CD4-positive, alpha-beta memory T cell (primary cell): ENCODE data around the gene CHST5. TPM values are rescaled to one million over a fixed set of nuclear protein-coding genes. Genes with fewer than 3 reads are reported as not detected.
"Not testable (repeated sequence)": the region's sequence is repeated elsewhere in the genome, so short reads cannot be mapped to it uniquely, and the experiment has no call there.

Experiments
- CTCF ChIA-PET: fragments of 350-600 bp; sonication (Branson Sonifier 250); formaldehyde crosslinking; loops from one replicate; lab custom pipeline; 2021; ENCODE audit warnings: inconsistent platforms; ENCODE audit not compliant: partially characterized antibody; lab: Charles Lee
- POLR2A ChIA-PET: fragments of 350-600 bp; sonication (Branson Sonifier 250); formaldehyde crosslinking; loops from one replicate; lab custom pipeline; 2021; ENCODE audit not compliant: partially characterized antibody; lab: Charles Lee
- DNase-seq, 5 donors: peaks; one replicate each; pipeline versions ENCODE4 v3.0.0 to v3.0.0-alpha.2; 2020 to 2022; ENCODE audit warnings: mixed read lengths in 1 of 5
- H3K27ac ChIP-seq: one replicate; pipeline ENCODE4 v1.7.0; 2013; ENCODE audit warnings: low read depth, low read length
- H3K27me3 ChIP-seq: 2 replicates; pipeline ENCODE4 v1.7.0; 2013; ENCODE audit warnings: mild to moderate bottlenecking, low read length, moderate library complexity; ENCODE audit not compliant: insufficient read depth
- H3K36me3 ChIP-seq: 2 replicates; pipeline ENCODE4 v1.7.0; 2013; ENCODE audit warnings: mild to moderate bottlenecking, low read length, moderate library complexity; ENCODE audit not compliant: insufficient read depth
- H3K4me1 ChIP-seq: 2 replicates; pipeline ENCODE4 v1.7.0; 2013; ENCODE audit warnings: mild to moderate bottlenecking, low read length, moderate library complexity; ENCODE audit not compliant: insufficient read depth
- H3K4me3 ChIP-seq, 2 donors: one replicate each; pipeline ENCODE4 v1.7.0; 2013; ENCODE audit warnings: low read length in 2 of 2, mild to moderate bottlenecking in 1 of 2
- H3K9me3 ChIP-seq, 2 donors: one replicate each; pipeline ENCODE4 v1.7.0; 2013; ENCODE audit warnings: low read length in 2 of 2, control low read depth in 1 of 2; ENCODE audit not compliant: control insufficient read depth in 1 of 2
- H3K27ac Mint-ChIP-seq, 7 donors: one replicate each; pipeline ENCODE4 v1.8.0; 2020 to 2021; ENCODE audit warnings: mixed read lengths in 7 of 7, mild to moderate bottlenecking in 6 of 7, inconsistent platforms in 3 of 7, moderate library complexity in 3 of 7
- H3K27me3 Mint-ChIP-seq, 2 donors: one replicate each; pipeline ENCODE4 v1.8.0; 2020 to 2021; ENCODE audit warnings: mixed read lengths in 2 of 2
- H3K36me3 Mint-ChIP-seq, 2 donors: one replicate each; pipeline ENCODE4 v1.8.0; 2020 to 2021; ENCODE audit warnings: mixed read lengths in 2 of 2, inconsistent platforms in 1 of 2, mild to moderate bottlenecking in 1 of 2
- H3K4me1 Mint-ChIP-seq, 4 donors: one replicate each; pipeline ENCODE4 v1.8.0; 2020 to 2021; ENCODE audit warnings: mixed read lengths in 4 of 4, mild to moderate bottlenecking in 1 of 4
- H3K4me3 Mint-ChIP-seq, 8 donors: one replicate each; pipeline ENCODE4 v1.8.0; 2020 to 2021; ENCODE audit warnings: mixed read lengths in 8 of 8, mild to moderate bottlenecking in 7 of 8, moderate library complexity in 6 of 8, inconsistent platforms in 3 of 8
- H3K9me3 Mint-ChIP-seq, 8 donors: one replicate each; pipeline ENCODE4 v1.8.0; 2020 to 2021; ENCODE audit warnings: mixed read lengths in 8 of 8, mild to moderate bottlenecking in 5 of 8, inconsistent platforms in 3 of 8, moderate library complexity in 1 of 8
- intact Hi-C: fragments of 100-400 bp; cut with micrococcal nuclease; formaldehyde crosslinking; loops from one replicate; pipeline ENCODE4 v1.15.1; 2023
- polyA plus RNA-seq, 2 donors: library from polyadenylated mRNA; unstranded; fragments of 300-500 nt; fragmentation: Illumina TruSeq; gene quantifications; one replicate each; pipeline ENCODE4 v1.2.3, GENCODE V29; 2021
- total RNA-seq, 2 experiments: library from RNA; stranded (reverse); gene quantifications; one replicate each; pipeline ENCODE4 v1.2.3, GENCODE V29; 2021

Gene CHST5
- total and polyA plus RNA-seq, 4 experiments from 2014 or later = not detected

DNA sequence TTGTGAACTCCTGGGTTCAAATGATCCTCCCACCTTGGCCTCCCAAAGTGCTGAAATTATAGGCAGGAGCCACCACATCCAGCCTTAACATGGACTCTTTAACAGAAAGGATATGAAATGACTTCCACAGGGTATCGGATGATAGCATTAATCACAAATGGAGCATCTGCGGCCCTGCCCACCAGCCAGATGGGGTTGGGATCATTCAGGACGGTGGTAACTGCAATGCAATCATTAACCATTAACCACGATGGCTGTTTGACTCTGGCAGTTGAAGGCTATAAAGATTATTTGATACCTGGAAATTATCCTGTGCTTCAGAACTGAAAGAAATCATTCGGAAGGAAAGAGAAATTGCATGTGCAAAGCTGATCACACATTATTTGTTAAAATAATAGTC, 5.3 kb upstream of the CHST5 start:
- H3K27ac Mint-ChIP-seq = no peak overlapping the region
- no peaks in the 10 kb centered on the region for H3K9me3 ChIP-seq
- ChIA-PET POLR2A (interaction anchor here (1.1 kb wide), 1 partner anchor 107 kb away, joined by 3 read pairs; no protein-coding TSS in a partner anchor), CTCF (no interaction called here)
- peaks cover 0 to 2% (median 0%) of the 10 kb centered on the region in 4 donors for H3K4me1 Mint-ChIP-seq
- H3K36me3 ChIP-seq = no peaks in the 10 kb centered on the region
- no peak overlapping the region for H3K27ac ChIP-seq
- DNase-seq = no peak
- H3K27me3 Mint-ChIP-seq = no peaks in the 10 kb centered on the region
- H3K4me3 ChIP-seq = no peak overlapping the region
- H3K9me3 Mint-ChIP-seq = no peaks in the 10 kb centered on the region
- peaks cover 0 to 7% of the 10 kb centered on the region in 2 donors for H3K36me3 Mint-ChIP-seq
- intact Hi-C loops = no loop called here
- H3K27me3 ChIP-seq = no peaks in the 10 kb centered on the region
- no peak overlapping the region for H3K4me3 Mint-ChIP-seq
- no peaks in the 10 kb centered on the region for H3K4me1 ChIP-seq

DNA sequence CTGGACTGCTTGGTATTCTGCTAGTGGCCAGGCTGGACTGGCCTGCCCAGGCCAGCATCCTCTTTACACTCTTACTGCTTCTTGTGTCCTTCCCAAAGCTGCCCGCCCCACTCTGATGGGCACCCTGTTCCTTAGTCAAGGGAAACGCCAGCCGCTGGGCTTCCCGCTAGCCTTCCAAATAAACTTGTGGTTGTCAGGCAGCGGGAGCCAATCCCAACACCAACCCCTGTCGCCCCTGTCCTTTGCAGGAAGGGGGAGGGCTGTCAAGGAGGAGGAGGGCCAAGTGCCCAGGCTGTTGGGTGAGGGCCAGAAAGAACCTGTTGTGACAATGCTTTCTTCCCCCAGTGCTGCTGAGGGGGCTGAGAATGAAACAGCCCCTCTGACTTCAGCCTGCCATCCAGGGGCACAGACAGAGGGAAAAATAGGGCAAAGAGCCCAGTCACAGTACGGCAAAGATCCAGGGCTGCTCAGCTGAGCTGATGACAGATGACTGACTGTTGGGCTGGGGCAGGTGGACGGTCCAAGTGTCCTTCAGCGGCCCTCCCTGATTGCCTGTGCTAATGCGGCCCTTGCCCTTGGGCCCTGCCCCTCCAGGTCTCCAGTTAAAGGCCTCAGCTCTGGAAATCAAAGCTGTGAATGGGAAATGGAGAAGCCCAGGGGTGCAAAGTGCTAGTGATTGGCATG, 3.1 kb upstream of the CHST5 start:
- H3K27ac Mint-ChIP-seq, DNase-seq, H3K27me3 Mint-ChIP-seq, H3K9me3 ChIP-seq, intact Hi-C loops, H3K27me3 ChIP-seq, POLR2A ChIA-PET, H3K36me3 ChIP-seq, H3K4me1 ChIP-seq, H3K27ac ChIP-seq, H3K36me3 Mint-ChIP-seq, H3K4me1 Mint-ChIP-seq, H3K4me3 Mint-ChIP-seq, H3K4me3 ChIP-seq, H3K9me3 Mint-ChIP-seq: not testable (repeated sequence)
- CTCF ChIA-PET = interaction anchor here (0.5 kb wide), 1 partner anchor 19 kb away, joined by 3 read pairs; no protein-coding TSS in a partner anchor

DNA sequence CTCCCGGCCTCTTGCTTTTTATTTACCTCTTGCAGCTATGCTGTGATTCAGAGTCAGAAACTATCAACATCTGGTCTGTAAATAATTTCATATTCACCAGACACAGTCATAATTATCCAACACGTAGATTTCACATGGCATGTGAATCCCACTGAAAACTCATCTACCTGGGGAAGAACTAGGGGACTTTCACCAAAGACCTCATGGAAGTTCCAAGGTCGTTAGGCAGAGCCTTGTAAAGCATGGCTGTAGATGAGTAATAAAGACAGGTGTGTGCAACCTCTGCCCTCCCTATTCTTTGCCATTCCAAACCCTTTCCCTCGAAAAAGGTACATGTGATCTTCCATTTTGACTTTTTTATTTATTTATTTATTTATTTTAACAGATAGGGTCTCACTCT, 1.9 kb upstream of the CHST5 start:
- ChIA-PET CTCF (no interaction called here), POLR2A (no interaction called here)
- DNase-seq = no peak
- H3K9me3 ChIP-seq = no peaks in the 10 kb centered on the region
- no peak overlapping the region for H3K4me3 ChIP-seq
- Mint-ChIP-seq H3K4me1 (peaks cover 0 to 2% (median 0%) of the 10 kb centered on the region in 4 donors), H3K9me3 (no peaks in the 10 kb centered on the region), H3K4me3 (no peak overlapping the region), H3K36me3 (no peaks in the 10 kb centered on the region), H3K27ac (no peak overlapping the region), H3K27me3 (no peaks in the 10 kb centered on the region)
- H3K36me3 ChIP-seq = no peaks in the 10 kb centered on the region
- no peaks in the 10 kb centered on the region for H3K4me1 ChIP-seq
- intact Hi-C loops = no loop called here
- H3K27me3 ChIP-seq = no peaks in the 10 kb centered on the region
- no peak overlapping the region for H3K27ac ChIP-seq

DNA sequence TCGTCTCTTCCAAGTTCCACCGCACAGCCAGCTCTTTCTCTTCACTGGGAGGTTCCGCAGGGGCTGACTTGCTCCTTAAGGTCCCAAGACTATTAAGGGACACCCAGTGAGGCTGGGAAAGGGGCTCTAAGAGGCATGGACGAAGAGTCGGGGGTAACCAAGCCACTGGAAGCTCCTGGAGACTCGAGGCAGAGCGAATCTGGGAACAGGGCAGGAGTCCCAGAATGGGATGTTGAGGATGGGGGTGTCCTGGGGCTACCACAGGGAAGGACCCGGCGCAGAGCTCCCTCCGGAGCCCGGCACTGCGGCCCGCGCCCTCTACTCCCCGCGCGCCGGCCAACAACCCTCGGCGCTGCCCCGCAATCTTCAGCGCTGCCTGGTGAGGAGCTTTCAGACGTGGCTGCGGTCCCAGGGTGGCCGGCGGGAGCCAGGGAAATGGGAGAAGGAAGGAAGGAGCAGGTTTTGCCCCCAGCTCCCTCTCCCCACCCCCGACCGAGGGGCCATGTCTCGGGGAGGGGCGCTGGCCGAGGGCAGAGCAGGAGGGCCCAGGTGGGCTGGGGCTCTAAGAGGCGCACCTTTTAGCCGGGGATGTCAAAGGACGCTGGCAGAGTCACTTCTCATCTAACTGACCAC, 581 bp downstream of the CHST5 start:
- Histone ChIP-seq H3K27me3 (no peaks in the 10 kb centered on the region), H3K9me3 (no peaks in the 10 kb centered on the region), H3K4me3 (no peak overlapping the region), H3K4me1 (no peaks in the 10 kb centered on the region), H3K36me3 (no peaks in the 10 kb centered on the region), H3K27ac (no peak overlapping the region)
- no peak for DNase-seq
- Mint-ChIP-seq H3K4me3 (no peak overlapping the region), H3K27me3 (no peaks in the 10 kb centered on the region), H3K27ac (no peak overlapping the region), H3K36me3 (no peaks in the 10 kb centered on the region), H3K9me3 (no peaks in the 10 kb centered on the region), H3K4me1 (peaks cover 0 to under 1% (median 0%) of the 10 kb centered on the region in 4 donors)
- intact Hi-C loops = no loop called here
- POLR2A ChIA-PET = no interaction called here
- CTCF ChIA-PET = no interaction called here

DNA sequence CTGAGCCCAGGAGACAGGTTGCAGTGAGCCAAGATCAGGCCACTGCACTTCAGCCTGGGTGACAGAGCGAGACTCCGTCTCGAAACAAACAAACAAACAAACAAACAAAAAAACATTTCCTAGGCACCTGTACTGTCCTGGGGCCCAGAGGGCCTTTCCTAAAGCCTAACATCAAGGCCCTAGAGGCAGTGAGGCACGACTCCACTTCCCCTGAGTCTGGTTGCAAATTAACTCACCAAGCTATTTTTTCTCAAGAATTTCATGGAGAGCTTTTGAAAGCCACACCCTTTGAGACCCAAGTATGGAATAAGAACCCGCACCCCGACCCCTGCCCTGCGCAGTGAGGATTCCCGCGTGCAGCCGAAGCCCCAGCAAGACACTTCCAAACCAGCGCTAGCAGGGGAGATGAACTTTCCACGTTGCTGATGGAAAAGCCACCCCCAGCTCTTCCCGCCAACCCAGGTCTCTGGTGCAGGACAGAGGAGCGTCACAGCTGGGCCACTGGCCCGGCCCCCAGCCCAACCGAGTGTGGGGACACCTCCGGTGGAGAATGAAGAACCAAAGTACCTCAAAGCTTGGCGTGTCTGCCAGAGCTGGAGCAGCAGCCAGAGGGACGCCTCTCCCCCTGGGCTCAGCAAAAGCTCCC, 1.2 kb downstream of the CHST5 start:
- Mint-ChIP-seq H3K9me3 (no peaks in the 10 kb centered on the region), H3K36me3 (no peaks in the 10 kb centered on the region), H3K27me3 (no peaks in the 10 kb centered on the region), H3K27ac (no peak overlapping the region), H3K4me1 (no peaks in the 10 kb centered on the region), H3K4me3 (no peak overlapping the region)
- Histone ChIP-seq H3K27me3 (no peaks in the 10 kb centered on the region), H3K4me3 (no peak overlapping the region), H3K36me3 (no peaks in the 10 kb centered on the region), H3K27ac (no peak overlapping the region), H3K9me3 (no peaks in the 10 kb centered on the region), H3K4me1 (no peaks in the 10 kb centered on the region)
- intact Hi-C loops = no loop called here
- DNase-seq = no peak
- ChIA-PET POLR2A (no interaction called here), CTCF (interaction anchor here (0.6 kb wide), 1 partner anchor 1645 kb away, joined by 3 read pairs; no protein-coding TSS in a partner anchor)

DNA sequence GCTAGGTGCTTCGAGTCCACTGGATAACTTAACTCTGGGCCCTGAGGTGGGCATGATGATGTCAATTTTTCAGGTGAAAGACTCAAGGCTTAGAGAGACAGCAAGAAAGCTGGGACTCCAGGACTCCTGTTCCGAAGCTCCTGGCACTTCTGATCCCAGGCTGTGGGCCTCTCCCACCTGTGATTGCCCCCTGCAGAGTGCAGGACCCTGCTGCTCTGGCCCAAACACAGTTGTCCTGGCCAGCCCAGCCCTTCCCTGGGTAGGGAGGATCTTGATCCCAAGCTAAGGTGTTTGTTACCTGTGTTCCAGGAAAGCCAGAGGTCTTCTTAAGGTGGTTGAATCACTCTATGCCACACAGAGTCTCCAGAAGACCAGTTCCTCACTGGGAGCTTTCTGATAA, 3.1 kb downstream of the CHST5 start:
- Histone ChIP-seq H3K36me3 (no peaks in the 10 kb centered on the region), H3K27ac (no peak overlapping the region), H3K9me3 (no peaks in the 10 kb centered on the region), H3K27me3 (no peaks in the 10 kb centered on the region), H3K4me1 (no peaks in the 10 kb centered on the region), H3K4me3 (no peak overlapping the region)
- no peaks in the 10 kb centered on the region for H3K36me3 Mint-ChIP-seq
- intact Hi-C loops = no loop called here
- no peak overlapping the region for H3K4me3 Mint-ChIP-seq
- no peak overlapping the region for H3K27ac Mint-ChIP-seq
- POLR2A ChIA-PET = no interaction called here
- H3K9me3 Mint-ChIP-seq = no peaks in the 10 kb centered on the region
- no peaks in the 10 kb centered on the region for H3K27me3 Mint-ChIP-seq
- DNase-seq = no peak
- CTCF ChIA-PET = no interaction called here
- no peaks in the 10 kb centered on the region for H3K4me1 Mint-ChIP-seq

DNA sequence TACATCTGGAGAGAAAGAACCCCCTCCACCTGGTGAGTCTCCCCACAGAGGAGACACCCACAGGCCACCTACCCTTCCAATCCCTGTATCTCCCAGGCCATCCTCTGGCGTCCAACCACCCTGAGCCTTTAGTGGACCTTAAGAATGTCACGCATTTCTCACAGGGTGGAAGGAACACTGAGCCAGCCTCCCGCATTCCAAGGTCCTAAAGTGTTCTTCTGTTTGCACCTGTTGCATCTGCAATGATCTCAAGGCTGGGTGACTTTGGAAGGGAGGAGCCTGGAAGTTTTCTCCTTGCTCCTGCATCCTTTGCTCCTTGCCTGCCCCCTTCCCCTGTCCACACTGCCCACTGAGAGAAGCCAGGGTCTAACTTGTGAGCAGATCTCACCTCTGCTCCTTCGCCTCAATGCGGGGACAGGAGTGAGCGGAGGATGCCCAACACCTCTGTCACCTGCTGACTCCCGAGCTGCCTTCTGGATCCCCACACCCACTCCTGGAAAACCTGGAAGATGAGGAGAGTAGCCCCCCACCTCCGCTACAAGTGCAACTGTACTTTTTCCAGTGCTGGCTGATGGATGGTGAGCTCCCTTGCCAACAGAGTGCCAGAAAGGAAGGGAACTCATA, 3.7 kb downstream of the CHST5 start:
- H3K9me3 ChIP-seq = no peaks in the 10 kb centered on the region
- H3K4me1 Mint-ChIP-seq = no peaks in the 10 kb centered on the region
- intact Hi-C loops = no loop called here
- H3K4me1 ChIP-seq = no peaks in the 10 kb centered on the region
- H3K27ac ChIP-seq = no peak overlapping the region
- H3K36me3 Mint-ChIP-seq = no peaks in the 10 kb centered on the region
- no peak overlapping the region for H3K4me3 ChIP-seq
- H3K27ac Mint-ChIP-seq = no peak overlapping the region
- DNase-seq = no peak
- ChIA-PET CTCF (interaction anchor here (2.3 kb wide), 1 partner anchor 15 kb away, joined by 11 read pairs; no protein-coding TSS in a partner anchor), POLR2A (no interaction called here)
- H3K27me3 Mint-ChIP-seq = no peaks in the 10 kb centered on the region
- H3K9me3 Mint-ChIP-seq = no peaks in the 10 kb centered on the region
- H3K4me3 Mint-ChIP-seq = no peak overlapping the region
- no peaks in the 10 kb centered on the region for H3K27me3 ChIP-seq
- no peaks in the 10 kb centered on the region for H3K36me3 ChIP-seq
